Hepatocyte (in vitro differentiated cells): Measurements from ENCODE around the gene CAPN12. TPM values are rescaled to one million over a fixed set of nuclear protein-coding genes. Genes with fewer than 3 reads are reported as not detected.

Experiments
- DNase-seq: peaks from one replicate; pipeline ENCODE4 v3.0.0-alpha.2; 2016; ENCODE audit warnings: low spot score
- H2AFZ ChIP-seq: fragments of 200-600 bp; sonication (generic); 2 replicates; pipeline ENCODE4 v1.6.0; 2016; ENCODE audit warnings: antibody characterized with exemption, mild to moderate bottlenecking
- H3K27ac ChIP-seq: fragments of 200-600 bp; sonication (generic); 2 replicates; pipeline ENCODE4 v1.5.1; 2016; ENCODE audit warnings: mild to moderate bottlenecking
- H3K27me3 ChIP-seq: fragments of 200-600 bp; sonication (generic); 2 replicates; pipeline ENCODE4 v1.6.1; 2016
- H3K36me3 ChIP-seq: fragments of 200-600 bp; sonication (generic); replicated peaks from 2 replicates; pipeline ENCODE4 v1.5.1; 2016; ENCODE audit warnings: low read depth; ENCODE audit not compliant: insufficient read depth
- H3K4me1 ChIP-seq: fragments of 200-600 bp; sonication (generic); 2 replicates; pipeline ENCODE4 v1.5.1; 2016; ENCODE audit warnings: mild to moderate bottlenecking, moderate library complexity; ENCODE audit not compliant: insufficient read depth
- H3K4me2 ChIP-seq: fragments of 200-600 bp; sonication (generic); 2 replicates; pipeline ENCODE4 v1.6.0; 2016
- H3K4me3 ChIP-seq: fragments of 200-600 bp; sonication (generic); 2 replicates; pipeline ENCODE4 v1.5.1; 2016; ENCODE audit warnings: mild to moderate bottlenecking
- H3K79me2 ChIP-seq: fragments of 200-600 bp; sonication (generic); 2 replicates; pipeline ENCODE4 v1.6.0; 2017; ENCODE audit warnings: mild to moderate bottlenecking
- H3K9me2 ChIP-seq: fragments of 200-600 bp; sonication (generic); replicated peaks from 2 replicates; pipeline ENCODE4 v1.6.0; 2017; ENCODE audit warnings: mild to moderate bottlenecking; ENCODE audit not compliant: insufficient read depth
- H3K9me3 ChIP-seq: fragments of 200-600 bp; sonication (generic); 2 replicates; pipeline ENCODE4 v1.5.1; 2016; ENCODE audit warnings: low read depth, mild to moderate bottlenecking
- H4K20me1 ChIP-seq: fragments of 200-600 bp; sonication (generic); 2 replicates; pipeline ENCODE4 v1.6.0; 2016; ENCODE audit warnings: mild to moderate bottlenecking; ENCODE audit not compliant: insufficient read depth, poor library complexity, severe bottlenecking
- CTCF ChIP-seq: fragments of 200-600 bp; sonication (generic); IDR thresholded peaks from 2 replicates; pipeline ENCODE4 v1.5.1; 2016; ENCODE audit warnings: antibody characterized with exemption, mild to moderate bottlenecking; ENCODE audit not compliant: poor library complexity
- EZH2 ChIP-seq: fragments of 200-600 bp; sonication (generic); IDR thresholded peaks from 2 replicates; pipeline ENCODE4 v1.6.1; 2016; ENCODE audit warnings: antibody characterized with exemption, mild to moderate bottlenecking, borderline replicate concordance
- EZH2phosphoT487 ChIP-seq: fragments of 200-600 bp; sonication (generic); IDR thresholded peaks from one replicate; pipeline ENCODE4 v1.6.1; 2018; ENCODE audit warnings: antibody characterized with exemption, mild to moderate bottlenecking, low read depth, moderate library complexity; ENCODE audit not compliant: unreplicated experiment, severe bottlenecking
- WGBS: methylation state at CpG from one replicate; pipeline ENCODE4 v1.1.6; 2016; ENCODE audit warnings: low lambda C conversion rate; ENCODE audit errors: missing lambda C conversion rate; 5-methylcytosine and 5-hydroxymethylcytosine counted together
- polyA plus RNA-seq: library from polyadenylated mRNA; unstranded; fragments of >200 nt; fragmentation: Nextera tagmentation; extraction: Ambion mirVana; gene quantifications from 2 replicates; pipeline ENCODE4 v1.2.1, GENCODE V29; 2016
- total RNA-seq: library from RNA; depleted of rRNA; stranded (reverse); fragments of >200 nt; gene quantifications from 2 replicates; pipeline ENCODE4 v1.2.3, GENCODE V29; 2014

Gene CAPN12
- total and polyA plus RNA-seq, 2 experiments from 2014 or later, result 24.3 to 26.6 TPM

- no peak for TF ChIP-seq EZH2
- no peak for TF ChIP-seq EZH2phosphoT487
- no peak for TF ChIP-seq CTCF
- Histone ChIP-seq H3K36me3 (no peaks in the 10 kb centered on the region), H3K4me3 (no peak overlapping the region), H3K79me2 (peaks cover 77% of the 10 kb centered on the region), H4K20me1 (peaks cover 25% of the 10 kb centered on the region), H2AFZ (no peak overlapping the region), H3K27me3 (no peaks in the 10 kb centered on the region), H3K9me3 (no peaks in the 10 kb centered on the region), H3K9me2 (no peaks in the 10 kb centered on the region), H3K4me1 (peaks cover 71% of the 10 kb centered on the region), H3K27ac (peak overlapping the region; percentile 97), H3K4me2 (no peak overlapping the region)
- 83% methylated on average over 7 of the region's 7 CpGs for WGBS
- no peak for DNase-seq
Measured at GRCh38 chr19:38699027-38699346, 45.3 kb downstream of the CAPN12 start.

DNA sequence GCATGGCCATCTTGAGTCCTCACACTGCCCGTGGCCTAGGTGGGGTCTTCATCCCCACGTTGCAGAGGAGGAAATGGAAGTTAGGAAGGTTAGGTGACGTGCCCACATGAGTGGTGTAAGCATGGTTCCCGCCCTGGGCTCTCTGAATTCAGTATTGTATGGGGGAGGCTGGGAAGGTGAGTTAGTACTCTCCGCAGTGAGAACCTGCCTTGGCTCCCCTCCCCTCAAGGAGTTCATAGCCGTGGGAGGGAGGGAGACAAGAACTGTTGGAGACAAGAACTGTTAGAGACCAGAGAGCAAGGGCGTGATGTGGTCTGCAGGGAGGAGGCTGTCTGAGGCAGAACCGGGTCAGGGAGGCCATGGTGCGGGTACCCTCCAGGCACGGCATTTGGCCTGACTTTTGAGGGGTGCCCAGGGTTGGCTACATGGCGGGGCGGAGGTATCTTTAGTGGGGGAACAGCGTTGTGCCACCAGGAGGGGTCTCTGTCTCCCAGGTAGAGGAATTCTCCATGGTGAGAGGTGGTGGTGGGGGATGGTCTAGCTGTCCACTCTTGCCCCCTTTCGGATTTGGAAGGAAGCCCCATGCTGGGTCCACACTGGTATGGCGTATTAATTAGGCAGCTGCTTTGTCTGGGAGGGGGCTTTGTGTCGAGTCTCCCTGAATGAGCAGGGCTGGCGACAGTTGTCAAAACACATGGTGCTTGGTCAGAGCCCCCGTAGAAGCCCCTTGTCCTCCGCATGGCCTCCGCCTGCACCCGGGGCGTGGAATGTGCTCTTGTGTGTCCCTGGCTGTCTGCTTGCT is 45.8 kb downstream of the CAPN12 start:
- peak overlapping the region; percentile 97 for H3K27ac ChIP-seq
- no peak overlapping the region for H3K4me3 ChIP-seq
- TF ChIP-seq EZH2, result no peak
- TF ChIP-seq CTCF, result no peak
- TF ChIP-seq EZH2phosphoT487, result no peak
- no peaks in the 10 kb centered on the region for H3K9me3 ChIP-seq
- H3K9me2 ChIP-seq, result no peaks in the 10 kb centered on the region
- H3K27me3 ChIP-seq, result no peaks in the 10 kb centered on the region
- 85% methylated on average over 22 of the region's 22 CpGs for WGBS
- no peak for DNase-seq
- H3K4me2 ChIP-seq, result no peak overlapping the region
- H2AFZ ChIP-seq, result no peak overlapping the region
- no peaks in the 10 kb centered on the region for H3K36me3 ChIP-seq
- peaks cover 77% of the 10 kb centered on the region for H3K79me2 ChIP-seq
- H4K20me1 ChIP-seq, result peaks cover 28% of the 10 kb centered on the region
- peaks cover 77% of the 10 kb centered on the region for H3K4me1 ChIP-seq

DNA sequence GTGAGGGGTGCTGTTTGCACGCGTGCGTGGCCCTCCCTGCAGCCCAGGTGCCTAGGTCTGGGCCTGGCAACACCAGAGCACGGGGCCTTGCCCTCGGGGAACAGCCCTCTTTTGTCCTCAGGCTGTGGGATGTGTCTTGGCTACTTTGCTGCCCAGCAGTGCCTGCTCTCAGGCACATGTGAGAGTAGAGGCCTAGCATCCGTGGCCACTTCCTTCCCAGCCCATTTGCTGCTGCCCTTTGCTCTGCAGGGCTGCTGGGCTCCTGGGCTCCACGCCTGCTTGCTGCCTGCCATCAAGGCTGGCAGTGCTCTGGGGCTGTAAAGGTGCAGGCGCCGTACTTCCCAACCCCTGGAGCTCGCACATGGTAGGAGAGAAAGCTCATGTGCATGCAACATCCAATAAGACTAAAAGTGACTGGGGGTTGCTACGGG is 46.6 kb downstream of the CAPN12 start:
- no peak for TF ChIP-seq CTCF
- no peak for TF ChIP-seq EZH2phosphoT487
- no peak for TF ChIP-seq EZH2
- no peak overlapping the region for H3K4me3 ChIP-seq
- peaks cover 82% of the 10 kb centered on the region for H3K79me2 ChIP-seq
- no peaks in the 10 kb centered on the region for H3K9me3 ChIP-seq
- H3K36me3 ChIP-seq, result no peaks in the 10 kb centered on the region
- peaks cover 28% of the 10 kb centered on the region for H4K20me1 ChIP-seq
- peaks cover 80% of the 10 kb centered on the region for H3K4me1 ChIP-seq
- no peak for DNase-seq
- H3K27me3 ChIP-seq, result no peaks in the 10 kb centered on the region
- 84% methylated on average over 11 of the region's 11 CpGs for WGBS
- H3K9me2 ChIP-seq, result no peaks in the 10 kb centered on the region
- no peak overlapping the region for H2AFZ ChIP-seq
- H3K27ac ChIP-seq, result peak overlapping the region; percentile 97
- no peak overlapping the region for H3K4me2 ChIP-seq

DNA sequence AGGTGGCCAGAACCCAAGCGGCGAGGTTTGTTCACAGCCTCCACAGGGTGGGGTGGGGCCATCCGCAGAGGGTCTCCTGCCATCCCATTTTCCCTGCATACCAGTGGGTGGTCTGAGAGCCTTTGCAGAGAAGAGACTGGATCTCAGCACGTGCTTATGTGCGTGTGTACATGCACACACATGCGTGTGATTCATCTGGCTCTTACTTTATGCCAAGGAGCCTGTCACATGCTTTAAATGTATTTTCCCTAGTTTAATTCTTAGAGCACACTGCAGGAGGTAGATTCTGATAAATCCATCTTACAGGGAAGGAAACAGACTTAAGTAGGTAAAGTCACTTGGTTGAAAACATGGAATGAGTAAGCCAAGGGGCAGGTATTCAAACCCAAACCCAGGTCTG is 47.1 kb downstream of the CAPN12 start:
- Histone ChIP-seq H3K4me2 (no peak overlapping the region), H3K4me1 (peaks cover 80% of the 10 kb centered on the region), H3K79me2 (peaks cover 82% of the 10 kb centered on the region), H3K4me3 (no peak overlapping the region), H2AFZ (no peak overlapping the region), H4K20me1 (peaks cover 28% of the 10 kb centered on the region), H3K9me3 (no peaks in the 10 kb centered on the region), H3K9me2 (no peaks in the 10 kb centered on the region), H3K36me3 (no peaks in the 10 kb centered on the region), H3K27ac (peak overlapping the region; percentile 97), H3K27me3 (no peaks in the 10 kb centered on the region)
- WGBS, result over 99% methylated on average over 6 of the region's 6 CpGs
- TF ChIP-seq EZH2 (no peak), EZH2phosphoT487 (no peak), CTCF (no peak)
- DNase-seq, result no peak
